H1 (cell line): ENCODE measurements around the gene WDR19. TPM values are rescaled to one million over a fixed set of nuclear protein-coding genes. Genes with fewer than 3 reads are reported as not detected.

Experiments
- CTCF ChIA-PET: fragments of 300-600 bp; sonication (Branson Sonifier 250); formaldehyde crosslinking; loops from one replicate; lab custom pipeline; 2021; ENCODE audit not compliant: partially characterized antibody; lab: Charles Lee
- POLR2A ChIA-PET: fragments of 300-600 bp; sonication (Branson Sonifier 250); formaldehyde crosslinking; loops from one replicate; lab custom pipeline; 2021; ENCODE audit warnings: inconsistent platforms; ENCODE audit not compliant: partially characterized antibody; lab: Charles Lee
- DNase-seq, 2 experiments: peaks; one replicate each; pipeline versions ENCODE4 v3.0.0 to v3.0.0-alpha.2; 2010 to 2022; ENCODE audit warnings: low spot score in 2 of 2, low read depth in 1 of 2, mixed read lengths in 1 of 2
- FAIRE-seq: peaks from 2 replicates; lab custom pipeline; 2011; peaks lifted over from hg19 to GRCh38; lab: Jason Lieb, UNC
- H2AFZ ChIP-seq: 2 replicates; pipeline ENCODE4 v1.8.1; 2012; ENCODE audit warnings: low read length, inconsistent platforms
- H2AK5ac ChIP-seq: 2 replicates; pipeline ENCODE4 v1.6.1; 2013; ENCODE audit warnings: low read depth, low read length
- H2BK120ac ChIP-seq: replicated peaks from 2 replicates; pipeline ENCODE3; 2013; ENCODE audit warnings: low read depth, low read length, inconsistent platforms
- H2BK12ac ChIP-seq: 2 replicates; pipeline ENCODE4 v1.6.1; 2013; ENCODE audit warnings: low read depth, low read length
- H2BK15ac ChIP-seq: 2 replicates; pipeline ENCODE4 v1.6.1; 2013; ENCODE audit warnings: low read length
- H2BK20ac ChIP-seq: 2 replicates; pipeline ENCODE4 v1.6.1; 2013; ENCODE audit warnings: low read length
- H2BK5ac ChIP-seq: 2 replicates; pipeline ENCODE4 v1.6.1; 2013; ENCODE audit warnings: low read depth, low read length
- H3K14ac ChIP-seq: 2 replicates; pipeline ENCODE4 v1.6.1; 2013; ENCODE audit warnings: inconsistent platforms; ENCODE audit not compliant: insufficient read length
- H3K18ac ChIP-seq: 2 replicates; pipeline ENCODE4 v1.6.1; 2013; ENCODE audit warnings: low read length; ENCODE audit errors: extremely low read depth
- H3K23ac ChIP-seq: 2 replicates; pipeline ENCODE4 v1.6.1; 2013; ENCODE audit warnings: inconsistent platforms; ENCODE audit not compliant: insufficient read length
- H3K23me2 ChIP-seq: 2 replicates; pipeline ENCODE4 v1.6.1; 2013; ENCODE audit warnings: low read depth, low read length
- H3K27ac ChIP-seq: 2 replicates; pipeline ENCODE4 v1.6.1; 2011; ENCODE audit warnings: low read depth, low read length, inconsistent platforms
- H3K27me3 ChIP-seq, 4 experiments: replicated peaks in 1 of 4; 1 replicate in 1 of 4; 2 replicates in 3 of 4; pipeline versions ENCODE4 v1.6.1 to v1.8.1; 2011 to 2013; ENCODE audit warnings: low read length in 3 of 4, mild to moderate bottlenecking in 3 of 4, inconsistent platforms in 2 of 4, mixed read lengths in 2 of 4, moderate library complexity in 1 of 4; ENCODE audit not compliant: control insufficient read depth in 3 of 4, insufficient read depth in 3 of 4; ENCODE audit errors: extremely low read depth in 1 of 4
- H3K36me3 ChIP-seq, 4 experiments: 2 replicates each; pipeline versions ENCODE4 v1.6.1 to v1.8.1; 2011 to 2013; ENCODE audit warnings: mild to moderate bottlenecking in 4 of 4, low read length in 3 of 4, moderate library complexity in 2 of 4, control low read depth in 1 of 4, inconsistent platforms in 1 of 4; ENCODE audit not compliant: insufficient read depth in 4 of 4, control insufficient read depth in 2 of 4
- H3K4ac ChIP-seq: replicated peaks from 2 replicates; pipeline ENCODE3; 2013; ENCODE audit warnings: low read length, low read depth, mixed read lengths, inconsistent platforms; ENCODE audit not compliant: insufficient read length
- H3K4me1 ChIP-seq, 4 experiments: replicated peaks in 1 of 4; 1 replicate in 1 of 4; 2 replicates in 3 of 4; pipeline versions ENCODE4 v1.6.1 to v1.8.1; 2011 to 2013; ENCODE audit warnings: low read length in 3 of 4, inconsistent platforms in 2 of 4, mixed read lengths in 1 of 4; ENCODE audit not compliant: insufficient read depth in 4 of 4, control insufficient read depth in 3 of 4
- H3K4me2 ChIP-seq, 2 experiments: 2 replicates each; pipeline versions ENCODE4 v1.6.1 to v1.8.1; 2011 to 2013; ENCODE audit warnings: low read depth in 2 of 2, low read length in 2 of 2, control low read depth in 1 of 2, inconsistent platforms in 1 of 2, mild to moderate bottlenecking in 1 of 2; ENCODE audit not compliant: insufficient read depth in 1 of 2
- H3K4me3 ChIP-seq, 4 experiments: fragments of 200-600, 300-600 bp in 1 of 4; sonication (generic), shearing (Covaris generic), sonication (Bioruptor Twin) in 1 of 4; 2 replicates each; pipeline versions ENCODE4 v1.5.1 to v1.8.1; 2011 to 2016; ENCODE audit warnings: low read length in 4 of 4, low read depth in 3 of 4, control low read depth in 2 of 4, inconsistent platforms in 2 of 4, mild to moderate bottlenecking in 2 of 4, mixed read lengths in 1 of 4, moderate library complexity in 1 of 4; ENCODE audit not compliant: insufficient read depth in 2 of 4; ENCODE audit errors: extremely low read depth in 1 of 4
- H3K56ac ChIP-seq: replicated peaks from 2 replicates; pipeline ENCODE3; 2013; ENCODE audit warnings: low read depth, mild to moderate bottlenecking, mixed read lengths, low read length, inconsistent platforms; ENCODE audit not compliant: insufficient read length
- H3K79me1 ChIP-seq: 2 replicates; pipeline ENCODE4 v1.6.1; 2013; ENCODE audit warnings: low read depth, low read length, control low read depth
- H3K79me2 ChIP-seq, 2 experiments: 2 replicates each; pipeline versions ENCODE4 v1.6.1 to v1.8.1; 2012 to 2013; ENCODE audit warnings: low read length in 2 of 2, mild to moderate bottlenecking in 2 of 2, inconsistent platforms in 1 of 2; ENCODE audit not compliant: insufficient read depth in 2 of 2, control insufficient read depth in 1 of 2
- H3K9ac ChIP-seq, 4 experiments: replicated peaks in 1 of 4; 1 replicate in 1 of 4; 2 replicates in 3 of 4; pipeline versions ENCODE4 v1.6.1 to v1.8.1; 2011 to 2013; ENCODE audit warnings: low read depth in 3 of 4, low read length in 3 of 4, control low read depth in 2 of 4, mild to moderate bottlenecking in 2 of 4, moderate library complexity in 2 of 4, inconsistent platforms in 1 of 4; ENCODE audit errors: extremely low read depth in 1 of 4
- H3K9me3 ChIP-seq, 2 experiments: 2 replicates each; pipeline versions ENCODE4 v1.6.1 to v1.8.1; 2012 to 2013; ENCODE audit warnings: mild to moderate bottlenecking in 2 of 2, moderate library complexity in 2 of 2, control low read depth in 1 of 2, inconsistent platforms in 1 of 2, low read depth in 1 of 2, low read length in 1 of 2, mixed read lengths in 1 of 2; ENCODE audit not compliant: insufficient read depth in 2 of 2
- H4K20me1 ChIP-seq, 2 experiments: replicated peaks in 1 of 2; 2 replicates each; pipeline versions ENCODE3 to v1.8.1; 2011 to 2013; ENCODE audit warnings: inconsistent platforms in 2 of 2, low read length in 2 of 2, mild to moderate bottlenecking in 1 of 2; ENCODE audit not compliant: insufficient read depth in 2 of 2, control insufficient read depth in 1 of 2
- H4K5ac ChIP-seq: 2 replicates; pipeline ENCODE4 v1.6.1; 2013; ENCODE audit warnings: low read length, low read depth, mixed read lengths, inconsistent platforms; ENCODE audit not compliant: insufficient read length
- H4K8ac ChIP-seq: 2 replicates; pipeline ENCODE4 v1.8.0; 2013; ENCODE audit warnings: mild to moderate bottlenecking, moderate library complexity, low read length, inconsistent platforms; ENCODE audit not compliant: insufficient read depth; ENCODE audit errors: extremely low read depth
- H4K91ac ChIP-seq: replicated peaks from 2 replicates; pipeline ENCODE3; 2013; ENCODE audit warnings: low read length, mixed read lengths, inconsistent platforms; ENCODE audit not compliant: insufficient read length
- ATF3 ChIP-seq: IDR thresholded peaks from 2 replicates; pipeline ENCODE4 v1.6.1; 2011; ENCODE audit warnings: low read depth, mild to moderate bottlenecking, low read length; ENCODE audit not compliant: insufficient read depth
- CHD1 ChIP-seq: IDR thresholded peaks from 2 replicates; pipeline ENCODE4 v1.6.1; 2012; ENCODE audit warnings: low read depth, low read length, improper control_type of control experiment
- EP300 ChIP-seq, 2 experiments: IDR thresholded peaks; 1 replicate in 1 of 2; 2 replicates in 1 of 2; pipeline ENCODE4 v1.6.1; 2011 to 2012; ENCODE audit warnings: low read depth in 2 of 2, low read length in 2 of 2, mild to moderate bottlenecking in 2 of 2, borderline replicate concordance in 1 of 2, inconsistent platforms in 1 of 2, moderate library complexity in 1 of 2
- POU5F1 ChIP-seq: IDR thresholded peaks from 2 replicates; pipeline ENCODE4 v1.6.1; 2011; ENCODE audit warnings: low read depth, mild to moderate bottlenecking, low read length, moderate library complexity
- RXRA ChIP-seq: IDR thresholded peaks from 2 replicates; pipeline ENCODE4 v1.6.1; 2011; ENCODE audit warnings: low read depth, mild to moderate bottlenecking, low read length, moderate library complexity; ENCODE audit not compliant: insufficient read depth
- SP4 ChIP-seq: IDR thresholded peaks from 2 replicates; pipeline ENCODE4 v1.6.1; 2012; ENCODE audit warnings: low read length, inconsistent platforms
- WGBS, 2 experiments: shearing (Covaris generic) in 1 of 2; methylation state at CpG; one replicate each; pipeline versions ENCODE4 v1.1.6 to v1.1.7; 2013 to 2015; ENCODE audit warnings: low lambda C conversion rate in 2 of 2, mixed read lengths in 2 of 2, inconsistent platforms in 1 of 2, low coverage in 1 of 2, missing lambda C conversion rate in 1 of 2; ENCODE audit not compliant: insufficient replicate concordance in 2 of 2, insufficient coverage in 1 of 2, insufficient read length in 1 of 2; ENCODE audit errors: extremely low coverage in 1 of 2, missing lambda C conversion rate in 1 of 2; 5-methylcytosine and 5-hydroxymethylcytosine counted together
- polyA plus RNA-seq, 7 experiments: library from polyadenylated mRNA; depleted of rRNA in 3 of 7; stranded (reverse) in 5 of 7; unstranded in 2 of 7; fragments of >200 nt in 5 of 7; fragments of 200-250 nt in 2 of 7; gene quantifications; 1 replicate in 5 of 7; 2 replicates in 1 of 7; 4 replicates in 1 of 7; pipeline versions ENCODE4 v1.2.1 to v1.2.3, GENCODE V29; 2011 to 2013; ENCODE audit warnings: missing spikeins in 2 of 7, mixed read lengths in 2 of 7
- total RNA-seq: library from RNA; stranded (reverse); fragmentation: NEBNext Ultra II Directional; extraction: Animal tissue kit (Norgen Biotek cat#: 25700); gene quantifications from 2 replicates; pipeline ENCODE4 v1.2.1, GENCODE V29; 2021

Gene WDR19
- total and polyA plus RNA-seq, 2 of the 8 experiments (the other 6 are each of a cell fraction or from before 2014, with no cell fraction given) = 22.2 to 23.3 TPM

- TF ChIP-seq POU5F1 (no peak), SP4 (no peak), RXRA (no peak), CHD1 (no peak), EP300 (IDR thresholded peaks at IDR 0.05; ENCODE audit: borderline replicate concordance in 1 of 2, low read depth in 2 of 2, low read length in 2 of 2) (no peak), ATF3 (no peak)
- no peak overlapping the region for H3K23ac ChIP-seq
- WGBS, 2 experiments = 84% methylated on average over 7 of the region's 7 CpGs; no CpG with 5 or more reads in 1 of the 2 experiments
- H2BK120ac ChIP-seq = no peak overlapping the region
- no peaks in the 10 kb centered on the region for H4K20me1 ChIP-seq
- no peak overlapping the region for H4K5ac ChIP-seq
- POLR2A ChIA-PET = interaction anchor here (1.1 to 1.5 kb wide), 4 partner anchors 9 to 167 kb away, joined by 3 to 4 read pairs (median 3); no protein-coding TSS in a partner anchor
- no peak overlapping the region for H3K56ac ChIP-seq
- H3K14ac ChIP-seq = no peak overlapping the region
- no peak overlapping the region for H2BK15ac ChIP-seq
- H3K4me2 ChIP-seq = no peak overlapping the region
- H3K18ac ChIP-seq = no peak overlapping the region
- H2BK5ac ChIP-seq = no peak overlapping the region
- no peaks in the 10 kb centered on the region for H3K4me1 ChIP-seq
- no peak for FAIRE-seq
- no peaks in the 10 kb centered on the region for H3K27me3 ChIP-seq
- no peak overlapping the region for H2AK5ac ChIP-seq
- no peak overlapping the region for H2AFZ ChIP-seq
- H3K27ac ChIP-seq = no peak overlapping the region
- no peak for DNase-seq
- H4K8ac ChIP-seq = no peak overlapping the region
- no peaks in the 10 kb centered on the region for H3K23me2 ChIP-seq
- no peak overlapping the region for H3K4me3 ChIP-seq
- H3K9me3 ChIP-seq = no peaks in the 10 kb centered on the region
- H3K79me2 ChIP-seq = no peaks in the 10 kb centered on the region
- H2BK12ac ChIP-seq = no peak overlapping the region
- H2BK20ac ChIP-seq = no peak overlapping the region
- H4K91ac ChIP-seq = no peak overlapping the region
- H3K9ac ChIP-seq = no peak overlapping the region
- CTCF ChIA-PET = interaction anchor here (1.8 kb wide), 1 partner anchor 525 kb away, joined by 4 read pairs; no protein-coding TSS in a partner anchor
- peaks cover 9 to 42% (median 19%) of the 10 kb centered on the region in 4 experiments for H3K36me3 ChIP-seq
- no peak overlapping the region for H3K4ac ChIP-seq
- no peaks in the 10 kb centered on the region for H3K79me1 ChIP-seq
These were observed 102.9 kb downstream of the WDR19 start for GRCh38 chr4:39285111-39285795.
